B cell (primary cell): Measurements from ENCODE around the gene RAD51. TPM values are rescaled to one million over a fixed set of nuclear protein-coding genes. Genes with fewer than 3 reads are reported as not detected.

Experiments
- ATAC-seq: fragments of 200-7000 bp; cut with Tn5 transposase; one replicate; pipeline ENCODE4 v1.10.0; 2021; ENCODE audit warnings: low read depth, mild to moderate bottlenecking, moderate number of reproducible peaks, moderate library complexity
- CTCF ChIA-PET: fragments of 350-600 bp; sonication (Branson Sonifier 250); formaldehyde crosslinking; loops from one replicate; lab custom pipeline; 2021; ENCODE audit warnings: antibody characterized with exemption, inconsistent platforms; lab: Charles Lee
- POLR2A ChIA-PET: fragments of 350-600 bp; sonication (Branson Sonifier 250); formaldehyde crosslinking; loops from one replicate; lab custom pipeline; 2021; ENCODE audit warnings: antibody characterized with exemption; lab: Charles Lee
- DNase-seq: peaks from one replicate; pipeline ENCODE4 v3.0.0; 2013
- H2AFZ ChIP-seq: 2 replicates; pipeline ENCODE4 v1.6.1; 2012; ENCODE audit warnings: mild to moderate bottlenecking, low read depth, low read length; ENCODE audit not compliant: insufficient read depth, poor library complexity, severe bottlenecking
- H3K27ac ChIP-seq, 2 donors: 1 replicate in 1 of 2; 2 replicates in 1 of 2; pipeline ENCODE4 v1.5.1; 2012 to 2013; ENCODE audit warnings: low read length in 2 of 2, mild to moderate bottlenecking in 2 of 2, moderate library complexity in 1 of 2
- H3K27me3 ChIP-seq, 4 experiments: fragments of 200-600 bp in 1 of 4; sonication (generic) in 1 of 4; replicated peaks in 1 of 4; 1 replicate in 2 of 4; 2 replicates in 2 of 4; pipeline versions ENCODE4 v1.6.1 to v1.7.0; 2013 to 2016; ENCODE audit warnings: low read length in 3 of 4, mild to moderate bottlenecking in 2 of 4, mixed read lengths in 1 of 4, moderate library complexity in 1 of 4; ENCODE audit not compliant: insufficient read depth in 4 of 4, control insufficient read depth in 3 of 4; ENCODE audit errors: control extremely low read depth in 1 of 4
- H3K36me3 ChIP-seq, 2 experiments: replicated peaks in 1 of 2; 1 replicate in 1 of 2; 2 replicates in 1 of 2; pipeline versions ENCODE4 v1.6.1 to v1.7.1; 2013; ENCODE audit warnings: low read length in 1 of 2; ENCODE audit not compliant: insufficient read depth in 2 of 2, control insufficient read depth in 1 of 2; ENCODE audit errors: control extremely low read depth in 1 of 2, extremely low read depth in 1 of 2
- H3K4me1 ChIP-seq, 2 donors: fragments of 200-600 bp in 1 of 2; sonication (generic) in 1 of 2; 1 replicate in 1 of 2; 2 replicates in 1 of 2; pipeline versions ENCODE4 v1.5.1 to v1.6.1; 2013 to 2017; ENCODE audit warnings: low read length in 2 of 2; ENCODE audit not compliant: control insufficient read depth in 2 of 2, insufficient read depth in 2 of 2
- H3K4me2 ChIP-seq: replicated peaks from 2 replicates; pipeline ENCODE3; 2012; ENCODE audit warnings: mild to moderate bottlenecking, low read depth, low read length; ENCODE audit not compliant: poor library complexity, severe bottlenecking
- H3K4me3 ChIP-seq, 5 experiments: fragments of 200-600 bp in 1 of 5; sonication (generic) in 1 of 5; 1 replicate in 3 of 5; 2 replicates in 2 of 5; pipeline versions ENCODE4 v1.5.1 to v1.7.0; 2011 to 2016; ENCODE audit warnings: low read length in 4 of 5, mild to moderate bottlenecking in 4 of 5, low read depth in 2 of 5, control low read depth in 1 of 5, moderate library complexity in 1 of 5; ENCODE audit not compliant: insufficient read depth in 1 of 5; ENCODE audit errors: control extremely low read depth in 1 of 5, extremely low read depth in 1 of 5
- H3K79me2 ChIP-seq: fragments of 200-600 bp; sonication (generic); one replicate; pipeline ENCODE4 v1.6.0; 2016; ENCODE audit warnings: low read length; ENCODE audit not compliant: control insufficient read depth, insufficient read depth
- H3K9ac ChIP-seq: fragments of 200-600 bp; sonication (generic); 2 replicates; pipeline ENCODE4 v1.6.1; 2017; ENCODE audit warnings: mild to moderate bottlenecking, low read length, moderate library complexity
- H3K9me3 ChIP-seq, 3 donors: one replicate each; pipeline versions ENCODE4 v1.6.1 to v1.7.1; 2013; ENCODE audit warnings: low read length in 2 of 3; ENCODE audit not compliant: control insufficient read depth in 2 of 3, insufficient read depth in 1 of 3; ENCODE audit errors: control extremely low read depth in 1 of 3
- H4K20me1 ChIP-seq: 2 replicates; pipeline ENCODE4 v1.6.0; 2012; ENCODE audit warnings: mild to moderate bottlenecking, low read length; ENCODE audit not compliant: insufficient read depth, control insufficient read depth, poor library complexity, severe bottlenecking
- H3K27ac Mint-ChIP-seq: one replicate; pipeline ENCODE4 v1.8.0; 2021; ENCODE audit warnings: mixed read lengths
- H3K27me3 Mint-ChIP-seq: one replicate; pipeline ENCODE4 v1.8.0; 2021; ENCODE audit warnings: mixed read lengths
- H3K4me1 Mint-ChIP-seq: one replicate; pipeline ENCODE4 v1.8.0; 2021; ENCODE audit warnings: mixed read lengths
- H3K4me3 Mint-ChIP-seq: one replicate; pipeline ENCODE4 v1.8.0; 2021; ENCODE audit warnings: mixed read lengths
- H3K9me3 Mint-ChIP-seq: one replicate; pipeline ENCODE4 v1.8.0; 2022; ENCODE audit warnings: mixed read lengths; ENCODE audit not compliant: insufficient read depth
- CTCF ChIP-seq: fragments of 200-600 bp; IDR thresholded peaks from one replicate; pipeline ENCODE4 v1.8.0; 2022; ENCODE audit warnings: antibody characterized with exemption, mild to moderate bottlenecking
- EZH2 ChIP-seq: IDR thresholded peaks from 2 replicates; pipeline ENCODE4 v1.6.1; 2012; ENCODE audit warnings: borderline replicate concordance, low read depth, mild to moderate bottlenecking, moderate library complexity, low read length; ENCODE audit not compliant: insufficient read depth, poor library complexity, severe bottlenecking
- WGBS: methylation state at CpG from one replicate; pipeline ENCODE4 v1.1.5; 2013; ENCODE audit warnings: missing lambda C conversion rate; ENCODE audit not compliant: insufficient coverage; 5-methylcytosine and 5-hydroxymethylcytosine counted together
- intact Hi-C: fragments of 100-400 bp; cut with micrococcal nuclease; formaldehyde crosslinking; loops from one replicate; pipeline ENCODE4 v1.10.0; 2022
- polyA plus RNA-seq: library from polyadenylated mRNA; depleted of rRNA; stranded (reverse); fragments of >200 nt; gene quantifications from 2 replicates; pipeline ENCODE4 v1.2.3, GENCODE V29; 2012
- total RNA-seq, 2 donors: library from RNA; stranded (reverse); fragments of 120-200 nt in 1 of 2; gene quantifications; 1 replicate in 1 of 2; 2 replicates in 1 of 2; pipeline versions ENCODE4 v1.2.3 to v1.2.4, GENCODE V29; 2013 to 2022

The RAD51 gene
- total and polyA plus RNA-seq, 2 donors (not counting 1 experiment from before 2014, with no cell fraction given): 0.67 to 1.9 TPM

GRCh38 chr15:40749151-40749630 lies 54.2 kb downstream of the RAD51 start:
- Mint-ChIP-seq H3K27me3 (no peaks in the 10 kb centered on the region), H3K9me3 (no peaks in the 10 kb centered on the region), H3K27ac (no peak overlapping the region), H3K4me3 (no peak overlapping the region), H3K4me1 (peaks cover 12% of the 10 kb centered on the region)
- no peak for TF ChIP-seq EZH2
- TF ChIP-seq CTCF: no peak
- Histone ChIP-seq H3K27ac (no peak overlapping the region), H2AFZ (no peak overlapping the region), H3K4me1 (peaks cover 5 to 7% of the 10 kb centered on the region in 2 donors), H3K9me3 (no peaks in the 10 kb centered on the region), H3K27me3 (no peaks in the 10 kb centered on the region), H4K20me1 (no peaks in the 10 kb centered on the region), H3K4me3 (no peak overlapping the region), H3K9ac (no peak overlapping the region), H3K4me2 (no peak overlapping the region), H3K79me2 (peaks cover 41% of the 10 kb centered on the region), H3K36me3 (peaks cover 1 to 43% of the 10 kb centered on the region in 2 experiments)
- no peak for DNase-seq
- 100% methylated on average over 1 of the region's 4 CpGs for WGBS
- ChIA-PET CTCF (interaction anchor here (0.8 to 14.3 kb wide), 4 partner anchors 20 to 46 kb away, joined by 3 to 177 read pairs (median 4); partner anchors contain the start of gene C15orf62), POLR2A (interaction anchor here (1.1 kb wide), 1 partner anchor 54 kb away, joined by 4 read pairs; the partner anchor contains the start of gene RAD51)
- ATAC-seq: no peak
- intact Hi-C loops: no loop called here

GRCh38 chr15:40750885-40751284 lies 55.9 kb downstream of the RAD51 start:
- POLR2A ChIA-PET: interaction anchor here (0.8 kb wide), 1 partner anchor 18 kb away, joined by 3 read pairs; no protein-coding TSS in a partner anchor

More at GRCh38 chr15:40750885-40751284, 55.9 kb downstream of the RAD51 start:
- intact Hi-C loops: no loop called here
- CTCF ChIA-PET: interaction anchor here (14.3 kb wide), 1 partner anchor 29 kb away, joined by 177 read pairs; no protein-coding TSS in a partner anchor
- Mint-ChIP-seq H3K27me3 (no peaks in the 10 kb centered on the region), H3K4me1 (peaks cover 21% of the 10 kb centered on the region), H3K27ac (no peak overlapping the region), H3K4me3 (no peak overlapping the region), H3K9me3 (no peaks in the 10 kb centered on the region)
- H3K9me3 ChIP-seq: no peaks in the 10 kb centered on the region
- H3K79me2 ChIP-seq: peaks cover 45% of the 10 kb centered on the region
- ATAC-seq (no peak), DNase-seq (no peak)
- TF ChIP-seq CTCF (no peak), EZH2 (no peak)
- no peaks in the 10 kb centered on the region for H3K27me3 ChIP-seq
- peaks cover 8 to 19% of the 10 kb centered on the region in 2 donors for H3K4me1 ChIP-seq
- no peak overlapping the region for H2AFZ ChIP-seq
- H3K36me3 ChIP-seq: peaks cover 1 to 30% of the 10 kb centered on the region in 2 experiments
- H3K4me3 ChIP-seq: no peak overlapping the region
- H3K4me2 ChIP-seq: no peak overlapping the region
- H4K20me1 ChIP-seq: no peaks in the 10 kb centered on the region
- 100% methylated on average over 2 of the region's 4 CpGs for WGBS
- no peak overlapping the region for H3K27ac ChIP-seq
- no peak overlapping the region for H3K9ac ChIP-seq
